K562 (cell line): ENCODE measurements around the gene AKT3. TPM values are rescaled to one million over a fixed set of nuclear protein-coding genes. Genes with fewer than 3 reads are reported as not detected.

Experiments used
- ATAC-seq: fragments of 200-7000 bp; cut with Tn5 transposase; 3 replicates; pipeline ENCODE4 v1.9.1; 2020; ENCODE audit warnings: moderate library complexity
- BruUV-seq: library from RNA; stranded (reverse); fragments of 400-500 nt; replicated peaks from 2 replicates; lab custom pipeline; 2021; lab: Mats Ljungman, UMichigan
- CTCF ChIA-PET: fragments of 300-600 bp; formaldehyde crosslinking; extraction: SDS; loops from one replicate; lab custom pipeline; 2021; ENCODE audit warnings: low intra/inter-chr PET ratio; lab: Yijun Ruan, JAX
- POLR2A ChIA-PET: fragments of 300-600, 350-650 bp; sonication (Branson Sonifier 250); formaldehyde crosslinking; extraction: SDS; loops from one replicate; lab custom pipeline; 2021; ENCODE audit warnings: antibody characterized with exemption, inconsistent platforms; lab: Yijun Ruan, JAX
- DNase-seq, 4 experiments: peaks; one replicate each; pipeline versions ENCODE4 v3.0.0 to v3.0.0-alpha.2; 2011 to 2018; ENCODE audit warnings: low spot score in 3 of 4, mixed read lengths in 3 of 4; ENCODE audit errors: extremely low read depth in 1 of 4
- FAIRE-seq: peaks from 2 replicates; lab custom pipeline; 2011; peaks lifted over from hg19 to GRCh38; lab: Jason Lieb, UNC
- H2AFZ ChIP-seq: 2 replicates; pipeline ENCODE4 v1.6.0; 2011; ENCODE audit warnings: low read depth, low read length, control low read depth, inconsistent platforms
- H3K27ac ChIP-seq: fragments of 200-600 bp; 3 replicates; pipeline ENCODE4 v1.8.0; 2011; ENCODE audit warnings: low read depth, mild to moderate bottlenecking, control low read depth, inconsistent platforms, low read length, moderate library complexity, mixed read lengths; ENCODE audit errors: extremely low read depth
- H3K27me3 ChIP-seq, 2 experiments: fragments of 300-600 bp in 1 of 2; 2 replicates in 1 of 2; 3 replicates in 1 of 2; pipeline versions ENCODE4 v1.6.0 to v1.8.0; 2011; ENCODE audit warnings: inconsistent platforms in 2 of 2, low read length in 2 of 2, mild to moderate bottlenecking in 1 of 2, mixed read lengths in 1 of 2, moderate library complexity in 1 of 2; ENCODE audit not compliant: control insufficient read depth in 2 of 2, insufficient read depth in 2 of 2
- H3K36me3 ChIP-seq: fragments of 300-600 bp; 3 replicates; pipeline ENCODE4 v1.8.0; 2011; ENCODE audit warnings: mild to moderate bottlenecking, low read length, inconsistent platforms; ENCODE audit not compliant: control insufficient read depth, insufficient read depth
- H3K4me1 ChIP-seq, 2 experiments: fragments of 200-600 bp in 1 of 2; replicated peaks in 1 of 2; 2 replicates in 1 of 2; 3 replicates in 1 of 2; pipeline versions ENCODE4 v1.5.1 to v1.8.0; 2011; ENCODE audit warnings: inconsistent platforms in 2 of 2, low read length in 2 of 2, mild to moderate bottlenecking in 1 of 2, mixed read lengths in 1 of 2, moderate library complexity in 1 of 2; ENCODE audit not compliant: control insufficient read depth in 2 of 2, insufficient read depth in 2 of 2
- H3K4me2 ChIP-seq: 2 replicates; pipeline ENCODE4 v1.6.1; 2011; ENCODE audit warnings: low read length, control low read depth, inconsistent platforms, mixed read lengths; ENCODE audit not compliant: insufficient read depth
- H3K4me3 ChIP-seq: fragments of 200-600 bp; sonication (generic), shearing (Covaris generic); 2 replicates; pipeline ENCODE4 v1.5.1; 2016; ENCODE audit warnings: control low read depth, inconsistent platforms
- H3K79me2 ChIP-seq: fragments of 200-600 bp; 3 replicates; pipeline ENCODE4 v1.8.0; 2011; ENCODE audit warnings: low read length, inconsistent platforms; ENCODE audit not compliant: control insufficient read depth, insufficient read depth
- H3K9ac ChIP-seq, 2 experiments: 2 replicates each; pipeline versions ENCODE4 v1.6.0 to v1.6.1; 2011; ENCODE audit warnings: low read depth in 2 of 2, low read length in 2 of 2, control low read depth in 1 of 2, inconsistent platforms in 1 of 2, mild to moderate bottlenecking in 1 of 2, mixed read lengths in 1 of 2; ENCODE audit not compliant: insufficient read depth in 1 of 2
- H3K9me1 ChIP-seq: one replicate; pipeline ENCODE4 v1.6.0; 2011; ENCODE audit warnings: inconsistent platforms, mild to moderate bottlenecking, low read length, moderate library complexity; ENCODE audit not compliant: control insufficient read depth, insufficient read depth
- H3K9me3 ChIP-seq: replicated peaks from 2 replicates; pipeline ENCODE4 v1.5.1; 2011; ENCODE audit warnings: low read depth, low read length, inconsistent platforms; ENCODE audit not compliant: control insufficient read depth, insufficient read depth
- H4K20me1 ChIP-seq: replicated peaks from 2 replicates; pipeline ENCODE4 v1.6.1; 2011; ENCODE audit warnings: low read length, inconsistent platforms, mixed read lengths; ENCODE audit not compliant: control insufficient read depth, insufficient read depth
- ILK ChIP-seq: fragments of 450-650 bp; IDR thresholded peaks from 2 replicates; pipeline ENCODE4 v1.6.1; 2016; ENCODE audit warnings: missing genetic modification characterization, low read depth, mild to moderate bottlenecking, missing compliant biosample characterization, moderate library complexity, borderline replicate concordance
- NCOA1 ChIP-seq: fragments of 450-650 bp; IDR thresholded peaks from 2 replicates; pipeline ENCODE4 v1.6.1; 2016; ENCODE audit warnings: low read depth
- RFX7 ChIP-seq: fragments of 250-450 bp; sonication (Bioruptor Pico); IDR thresholded peaks from 2 replicates; pipeline ENCODE4 v1.5.1; 2021; ENCODE audit warnings: mild to moderate bottlenecking
- TAF7 ChIP-seq: fragments of 450-650 bp; IDR thresholded peaks from 2 replicates; pipeline ENCODE4 v1.6.1; 2016; ENCODE audit warnings: missing genetic modification characterization, missing compliant biosample characterization
- ZMIZ1 ChIP-seq, 2 experiments: fragments of 150-350 bp in 1 of 2; IDR thresholded peaks; 2 replicates each; pipeline ENCODE4 v1.6.1; 2012 to 2016; ENCODE audit warnings: low read depth in 2 of 2, low read length in 2 of 2, mild to moderate bottlenecking in 1 of 2, moderate library complexity in 1 of 2
- ZNF23 ChIP-seq: fragments of 250-450 bp; sonication (Bioruptor Pico); IDR thresholded peaks from 2 replicates; pipeline ENCODE4 v1.4.0; 2020; ENCODE audit warnings: mild to moderate bottlenecking
- ZNF253 ChIP-seq: fragments of 250-450 bp; sonication (Bioruptor Pico); conservative IDR thresholded peaks from 2 replicates; pipeline ENCODE4 v1.6.1; 2021; ENCODE audit warnings: mild to moderate bottlenecking
- ZNF311 ChIP-seq: fragments of 250-450 bp; sonication (Bioruptor Pico); IDR thresholded peaks from 2 replicates; pipeline ENCODE4 v1.4.0; 2020; ENCODE audit warnings: mild to moderate bottlenecking, moderate library complexity
- ZNF592 ChIP-seq: fragments of 450-650 bp; IDR thresholded peaks from 2 replicates; pipeline ENCODE4 v1.6.1; 2017; ENCODE audit warnings: antibody characterized with exemption, mild to moderate bottlenecking
- WGBS: fragments of 100-300 bp; shearing (Covaris generic); methylation state at CpG from one replicate; pipeline ENCODE4 v1.1.6; 2016; ENCODE audit warnings: low coverage, mixed read lengths; ENCODE audit not compliant: insufficient coverage; ENCODE audit errors: missing lambda C conversion rate; 5-methylcytosine and 5-hydroxymethylcytosine counted together
- in situ Hi-C: fragments of 300-500 bp; cut with MboI; formaldehyde crosslinking; loops from 4 replicates; pipeline ENCODE4 v1.15.0; 2018; ENCODE audit warnings: inconsistent platforms, mixed read lengths
- intact Hi-C: fragments of 100-400 bp; cut with micrococcal nuclease; formaldehyde crosslinking; loops from 2 replicates; pipeline ENCODE4 v1.14.2; 2022
- polyA plus RNA-seq, 8 experiments: library from polyadenylated mRNA; depleted of rRNA in 4 of 8; stranded (reverse) in 5 of 8; unstranded in 3 of 8; fragments of >200 nt; fragmentation: Nextera tagmentation in 2 of 8; fragmentation: Illumina TruSeq in 1 of 8; extraction: Ambion mirVana in 2 of 8; extraction: Trizol in 1 of 8; gene quantifications; 2 replicates each; pipeline versions ENCODE4 v1.2.1 to v1.2.3, GENCODE V29; 2011 to 2014; ENCODE audit warnings: inconsistent platforms in 1 of 8, missing spikeins in 1 of 8
- total RNA-seq, 7 experiments: library from RNA; depleted of rRNA in 6 of 7; stranded (reverse); fragments of >200 nt in 6 of 7; fragmentation: Illumina TruSeq in 2 of 7; extraction: Trizol in 2 of 7; gene quantifications; 2 replicates each; pipeline versions ENCODE4 v1.2.1 to v1.2.3, GENCODE V29; 2011 to 2021; ENCODE audit warnings: low replicate concordance in 1 of 7
- TF ChIP-seq, protein P1 (sequence below): fragments of 450-650 bp; IDR thresholded peaks from 2 replicates; pipeline ENCODE4 v1.6.1; 2017; ENCODE audit warnings: mild to moderate bottlenecking, moderate library complexity
- TF ChIP-seq, protein P2 (sequence below): fragments of 450-650 bp; formaldehyde crosslinking; IDR thresholded peaks from 2 replicates; pipeline ENCODE4 v1.4.0; 2022; ENCODE audit warnings: mild to moderate bottlenecking, moderate library complexity

AKT3 gene
- total and polyA plus RNA-seq, 9 of the 15 experiments (the other 6 are each of a cell fraction or from before 2014, with no cell fraction given) = 0.04 to 0.54 (median 0.18) TPM; not detected in 1

- no peaks in the 10 kb centered on the region for H4K20me1 ChIP-seq
- H3K9ac ChIP-seq = no peak overlapping the region
- ATAC-seq (no peak), DNase-seq (no peak), FAIRE-seq (no peak)
- no TSS peak for BruUV-seq
- no peaks in the 10 kb centered on the region for H3K36me3 ChIP-seq
- no peak overlapping the region for H3K4me2 ChIP-seq
- H3K9me1 ChIP-seq = no peaks in the 10 kb centered on the region
- TF ChIP-seq ILK (no peak), ZNF311 (no peak), ZNF592 (no peak), ZMIZ1 (IDR thresholded peaks at IDR 0.05; ENCODE audit: low read depth in 2 of 2, low read length in 2 of 2) (no peak), ZNF23 (CRISPR knock-in tag) (no peak), RFX7 (CRISPR knock-in tag) (no peak), NCOA1 (no peak), TAF7 (tag) (no peak), ZNF253 (CRISPR knock-in tag) (no peak)
- TF ChIP-seq, protein P1, sequence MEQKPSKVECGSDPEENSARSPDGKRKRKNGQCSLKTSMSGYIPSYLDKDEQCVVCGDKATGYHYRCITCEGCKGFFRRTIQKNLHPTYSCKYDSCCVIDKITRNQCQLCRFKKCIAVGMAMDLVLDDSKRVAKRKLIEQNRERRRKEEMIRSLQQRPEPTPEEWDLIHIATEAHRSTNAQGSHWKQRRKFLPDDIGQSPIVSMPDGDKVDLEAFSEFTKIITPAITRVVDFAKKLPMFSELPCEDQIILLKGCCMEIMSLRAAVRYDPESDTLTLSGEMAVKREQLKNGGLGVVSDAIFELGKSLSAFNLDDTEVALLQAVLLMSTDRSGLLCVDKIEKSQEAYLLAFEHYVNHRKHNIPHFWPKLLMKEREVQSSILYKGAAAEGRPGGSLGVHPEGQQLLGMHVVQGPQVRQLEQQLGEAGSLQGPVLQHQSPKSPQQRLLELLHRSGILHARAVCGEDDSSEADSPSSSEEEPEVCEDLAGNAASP = no peak
- TF ChIP-seq, protein P2, sequence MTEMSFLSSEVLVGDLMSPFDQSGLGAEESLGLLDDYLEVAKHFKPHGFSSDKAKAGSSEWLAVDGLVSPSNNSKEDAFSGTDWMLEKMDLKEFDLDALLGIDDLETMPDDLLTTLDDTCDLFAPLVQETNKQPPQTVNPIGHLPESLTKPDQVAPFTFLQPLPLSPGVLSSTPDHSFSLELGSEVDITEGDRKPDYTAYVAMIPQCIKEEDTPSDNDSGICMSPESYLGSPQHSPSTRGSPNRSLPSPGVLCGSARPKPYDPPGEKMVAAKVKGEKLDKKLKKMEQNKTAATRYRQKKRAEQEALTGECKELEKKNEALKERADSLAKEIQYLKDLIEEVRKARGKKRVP = no peak
- no peak overlapping the region for H3K4me3 ChIP-seq
- no peaks in the 10 kb centered on the region for H3K4me1 ChIP-seq
- H3K27ac ChIP-seq = no peak overlapping the region
- 0% methylated on average over 3 of the region's 4 CpGs for WGBS
- intact Hi-C loops (no loop called here), in situ Hi-C loops (no loop called here)
- H3K27me3 ChIP-seq = no peaks in the 10 kb centered on the region
- peaks cover 2% of the 10 kb centered on the region for H3K9me3 ChIP-seq
- CTCF ChIA-PET = no interaction called here
- no peak overlapping the region for H2AFZ ChIP-seq
- POLR2A ChIA-PET = no interaction called here
- H3K79me2 ChIP-seq = no peaks in the 10 kb centered on the region
Observed at GRCh38 chr1:243658594-243659105, 191.4 kb downstream of the AKT3 start.
